ENCODE data around the gene LSG1.

DNA sequence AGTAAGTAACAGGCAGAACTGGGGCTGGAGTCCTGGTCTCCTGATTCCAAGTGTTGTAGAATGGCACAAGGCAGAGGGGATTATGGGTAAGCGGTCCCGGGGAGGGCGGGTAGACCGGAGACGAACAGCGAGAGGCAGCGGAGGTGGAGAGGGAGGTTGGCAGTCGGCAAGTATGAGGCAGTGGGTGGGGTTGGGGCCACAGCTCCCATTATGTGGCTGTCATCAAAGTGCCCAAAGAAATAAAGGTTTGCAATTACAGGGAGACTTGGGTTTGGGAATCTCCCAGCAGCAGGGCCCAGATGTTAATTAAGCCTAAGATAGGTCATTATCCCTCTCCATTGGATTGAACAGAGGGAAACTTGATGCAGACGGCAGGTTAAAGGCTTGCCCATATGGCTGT is 30.6 kb upstream of the LSG1 start:
- no peak for TF ChIP-seq EZH2phosphoT487 (IDR thresholded peaks at IDR 0.05; ENCODE audit: borderline replicate concordance, low read length)
- TF ChIP-seq, protein P1, sequence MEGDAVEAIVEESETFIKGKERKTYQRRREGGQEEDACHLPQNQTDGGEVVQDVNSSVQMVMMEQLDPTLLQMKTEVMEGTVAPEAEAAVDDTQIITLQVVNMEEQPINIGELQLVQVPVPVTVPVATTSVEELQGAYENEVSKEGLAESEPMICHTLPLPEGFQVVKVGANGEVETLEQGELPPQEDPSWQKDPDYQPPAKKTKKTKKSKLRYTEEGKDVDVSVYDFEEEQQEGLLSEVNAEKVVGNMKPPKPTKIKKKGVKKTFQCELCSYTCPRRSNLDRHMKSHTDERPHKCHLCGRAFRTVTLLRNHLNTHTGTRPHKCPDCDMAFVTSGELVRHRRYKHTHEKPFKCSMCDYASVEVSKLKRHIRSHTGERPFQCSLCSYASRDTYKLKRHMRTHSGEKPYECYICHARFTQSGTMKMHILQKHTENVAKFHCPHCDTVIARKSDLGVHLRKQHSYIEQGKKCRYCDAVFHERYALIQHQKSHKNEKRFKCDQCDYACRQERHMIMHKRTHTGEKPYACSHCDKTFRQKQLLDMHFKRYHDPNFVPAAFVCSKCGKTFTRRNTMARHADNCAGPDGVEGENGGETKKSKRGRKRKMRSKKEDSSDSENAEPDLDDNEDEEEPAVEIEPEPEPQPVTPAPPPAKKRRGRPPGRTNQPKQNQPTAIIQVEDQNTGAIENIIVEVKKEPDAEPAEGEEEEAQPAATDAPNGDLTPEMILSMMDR (IDR thresholded peaks at IDR 0.05; ENCODE audit: low read depth, low read length, poor library complexity, severe bottlenecking) = no peak

Measured in DOHH2 (cell line).